ENCODE data around the gene OAS3. TPM values are rescaled to one million over a fixed set of nuclear protein-coding genes. Genes with fewer than 3 reads are reported as not detected.

The OAS3 gene
- total RNA-seq (ENCODE audit: low replicate concordance), result 4.6 and 13.0 TPM in 2 replicates
- long read RNA-seq, partial matches to known transcripts, result 7 of 10 reads
- long read RNA-seq, other reads (novel, unspliced or antisense), result 0 of 10 reads

GRCh38 chr12:112937741-112938719, at the start of gene OAS3:
Gene OAS3 (plus strand): TSS chr12:112938474. CDS start chr12:112938531, 57 bp downstream.
- Mint-ChIP-seq H3K27me3 (peaks cover 17% of the 10 kb centered on the region), H3K4me3 (peak within 1 kb of the TSS; percentile 83), H3K36me3 (no peaks in the 10 kb centered on the region), H3K4me1 (ENCODE audit: unreplicated experiment) (no peaks in the 10 kb centered on the region), H3K9me3 (peaks cover 4% of the 10 kb centered on the region), H3K27ac (peak within 1 kb of the TSS; percentile 42)
- no peak for TF ChIP-seq CTCF (conservative IDR thresholded peaks at IDR 0.05)
- DNase-seq (ENCODE audit: extremely low spot score, unreplicated experiment), result no peak

GRCh38 chr12:112891093-112892024, 46.9 kb upstream of the OAS3 start:
- no peak overlapping the region for H3K4me3 Mint-ChIP-seq
- TF ChIP-seq CTCF (conservative IDR thresholded peaks at IDR 0.05), result no peak
- no peaks in the 10 kb centered on the region for H3K9me3 Mint-ChIP-seq
- peak; percentile 55 for DNase-seq (ENCODE audit: extremely low spot score, unreplicated experiment)
- H3K36me3 Mint-ChIP-seq, result no peaks in the 10 kb centered on the region
- H3K4me1 Mint-ChIP-seq (ENCODE audit: unreplicated experiment), result no peaks in the 10 kb centered on the region
- H3K27me3 Mint-ChIP-seq, result peaks cover 24% of the 10 kb centered on the region
- H3K27ac Mint-ChIP-seq, result no peak overlapping the region

- no peaks in the 10 kb centered on the region for H3K36me3 Mint-ChIP-seq
- H3K4me1 Mint-ChIP-seq (ENCODE audit: unreplicated experiment), result no peaks in the 10 kb centered on the region
Observed at GRCh38 chr12:112892856-112893255, 45.4 kb upstream of the OAS3 start.

GRCh38 chr12:112894128-112894527, 44.1 kb upstream of the OAS3 start:
- H3K27me3 Mint-ChIP-seq, result peaks cover 48% of the 10 kb centered on the region
- no peak overlapping the region for H3K4me3 Mint-ChIP-seq
- H3K27ac Mint-ChIP-seq, result no peak overlapping the region
- no peak for TF ChIP-seq CTCF (conservative IDR thresholded peaks at IDR 0.05)
- H3K36me3 Mint-ChIP-seq, result no peaks in the 10 kb centered on the region
- DNase-seq (ENCODE audit: extremely low spot score, unreplicated experiment), result no peak
- H3K4me1 Mint-ChIP-seq (ENCODE audit: unreplicated experiment), result no peaks in the 10 kb centered on the region
- no peaks in the 10 kb centered on the region for H3K9me3 Mint-ChIP-seq

More at GRCh38 chr12:112892856-112893255, 45.4 kb upstream of the OAS3 start:
- Mint-ChIP-seq H3K27me3 (peaks cover 37% of the 10 kb centered on the region), H3K9me3 (no peaks in the 10 kb centered on the region), H3K27ac (no peak overlapping the region), H3K4me3 (no peak overlapping the region)
- DNase-seq (ENCODE audit: extremely low spot score, unreplicated experiment), result peak; percentile 11
- TF ChIP-seq CTCF (conservative IDR thresholded peaks at IDR 0.05), result no peak

GRCh38 chr12:112898380-112898779, 39.9 kb upstream of the OAS3 start:
- no peak overlapping the region for H3K27ac Mint-ChIP-seq
- no peaks in the 10 kb centered on the region for H3K4me1 Mint-ChIP-seq (ENCODE audit: unreplicated experiment)
- TF ChIP-seq CTCF (conservative IDR thresholded peaks at IDR 0.05), result no peak
- no peaks in the 10 kb centered on the region for H3K36me3 Mint-ChIP-seq
- peaks cover 32% of the 10 kb centered on the region for H3K27me3 Mint-ChIP-seq
- no peaks in the 10 kb centered on the region for H3K9me3 Mint-ChIP-seq
- DNase-seq (ENCODE audit: extremely low spot score, unreplicated experiment), result peak; percentile 32
- no peak overlapping the region for H3K4me3 Mint-ChIP-seq
